WERI-Rb-1 (cell line): ENCODE data around the gene NHERF2.

Source experiments
- DNase-seq: peaks from one replicate; pipeline ENCODE4 v3.0.0-alpha.2; 2020
- H3K27ac ChIP-seq: fragments of 250-450 bp; sonication (Bioruptor Pico); 2 replicates; pipeline ENCODE4 v1.5.1; 2020; ENCODE audit warnings: mild to moderate bottlenecking, moderate library complexity
- H3K27me3 ChIP-seq: fragments of 250-450 bp; sonication (Bioruptor Pico); 2 replicates; pipeline ENCODE4 v1.5.1; 2021; ENCODE audit warnings: mild to moderate bottlenecking, low read depth, moderate library complexity; ENCODE audit not compliant: insufficient read depth, severe bottlenecking
- H3K36me3 ChIP-seq: fragments of 250-450 bp; sonication (Bioruptor Pico); 2 replicates; pipeline ENCODE4 v1.5.1; 2020; ENCODE audit warnings: mild to moderate bottlenecking, moderate library complexity
- H3K4me3 ChIP-seq: 2 replicates; pipeline ENCODE4 v1.5.1; 2011; ENCODE audit warnings: low read depth, mild to moderate bottlenecking, control low read depth, low read length
- H3K9me3 ChIP-seq: fragments of 250-450 bp; sonication (Bioruptor Pico); 2 replicates; pipeline ENCODE4 v1.5.1; 2021; ENCODE audit warnings: mild to moderate bottlenecking, moderate library complexity; ENCODE audit not compliant: severe bottlenecking
- TF ChIP-seq, protein P1 (sequence below): IDR thresholded peaks from 2 replicates; pipeline ENCODE4 v1.5.1; 2011; ENCODE audit warnings: low read depth, mild to moderate bottlenecking, control low read depth, inconsistent platforms, low read length

Gene NHERF2

DNA sequence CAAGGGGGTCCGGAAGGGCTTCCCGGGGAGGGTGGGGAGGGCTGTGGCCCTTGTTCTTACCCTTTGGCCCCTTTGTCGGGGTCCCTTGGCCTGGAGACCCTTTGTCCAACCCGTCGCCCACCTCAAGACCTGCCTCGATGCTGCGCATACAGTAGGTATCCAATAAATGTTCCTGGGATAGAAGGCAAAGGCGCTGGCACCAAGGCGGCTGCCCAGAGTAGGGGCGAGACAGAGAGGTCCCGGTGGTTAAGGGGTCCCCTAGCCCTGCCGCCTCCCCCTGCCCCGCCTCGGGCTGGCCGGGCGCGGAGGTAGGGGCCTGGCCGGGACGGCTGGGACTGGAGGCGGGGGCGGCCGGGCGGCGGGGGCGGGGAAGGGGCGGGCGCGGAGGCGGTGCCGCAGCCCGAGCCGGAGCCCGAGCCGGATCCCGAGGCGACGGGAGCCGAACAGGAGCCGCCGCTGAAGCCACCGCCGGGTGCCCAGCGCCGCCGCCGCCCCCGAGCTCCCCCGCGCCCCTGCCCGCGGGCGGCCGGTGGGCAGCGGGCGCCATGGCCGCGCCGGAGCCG lies at the start of gene NHERF2:
TSS of gene NHERF2 (plus strand) at position 442 of the 563 bp plus-strand sequence. CDS start at position 546, 104 bp downstream.
- DNase-seq, result peak; percentile 38
- H3K27ac ChIP-seq, result no peak within 1 kb of the TSS
- peak within 1 kb of the TSS; percentile 41 for H3K4me3 ChIP-seq
- TF ChIP-seq, protein P1, sequence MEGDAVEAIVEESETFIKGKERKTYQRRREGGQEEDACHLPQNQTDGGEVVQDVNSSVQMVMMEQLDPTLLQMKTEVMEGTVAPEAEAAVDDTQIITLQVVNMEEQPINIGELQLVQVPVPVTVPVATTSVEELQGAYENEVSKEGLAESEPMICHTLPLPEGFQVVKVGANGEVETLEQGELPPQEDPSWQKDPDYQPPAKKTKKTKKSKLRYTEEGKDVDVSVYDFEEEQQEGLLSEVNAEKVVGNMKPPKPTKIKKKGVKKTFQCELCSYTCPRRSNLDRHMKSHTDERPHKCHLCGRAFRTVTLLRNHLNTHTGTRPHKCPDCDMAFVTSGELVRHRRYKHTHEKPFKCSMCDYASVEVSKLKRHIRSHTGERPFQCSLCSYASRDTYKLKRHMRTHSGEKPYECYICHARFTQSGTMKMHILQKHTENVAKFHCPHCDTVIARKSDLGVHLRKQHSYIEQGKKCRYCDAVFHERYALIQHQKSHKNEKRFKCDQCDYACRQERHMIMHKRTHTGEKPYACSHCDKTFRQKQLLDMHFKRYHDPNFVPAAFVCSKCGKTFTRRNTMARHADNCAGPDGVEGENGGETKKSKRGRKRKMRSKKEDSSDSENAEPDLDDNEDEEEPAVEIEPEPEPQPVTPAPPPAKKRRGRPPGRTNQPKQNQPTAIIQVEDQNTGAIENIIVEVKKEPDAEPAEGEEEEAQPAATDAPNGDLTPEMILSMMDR, result no peak
- no peaks in the 10 kb centered on the region for H3K27me3 ChIP-seq
- no peaks in the 10 kb centered on the region for H3K9me3 ChIP-seq
- H3K36me3 ChIP-seq, result peaks cover 10% of the 10 kb centered on the region

DNA sequence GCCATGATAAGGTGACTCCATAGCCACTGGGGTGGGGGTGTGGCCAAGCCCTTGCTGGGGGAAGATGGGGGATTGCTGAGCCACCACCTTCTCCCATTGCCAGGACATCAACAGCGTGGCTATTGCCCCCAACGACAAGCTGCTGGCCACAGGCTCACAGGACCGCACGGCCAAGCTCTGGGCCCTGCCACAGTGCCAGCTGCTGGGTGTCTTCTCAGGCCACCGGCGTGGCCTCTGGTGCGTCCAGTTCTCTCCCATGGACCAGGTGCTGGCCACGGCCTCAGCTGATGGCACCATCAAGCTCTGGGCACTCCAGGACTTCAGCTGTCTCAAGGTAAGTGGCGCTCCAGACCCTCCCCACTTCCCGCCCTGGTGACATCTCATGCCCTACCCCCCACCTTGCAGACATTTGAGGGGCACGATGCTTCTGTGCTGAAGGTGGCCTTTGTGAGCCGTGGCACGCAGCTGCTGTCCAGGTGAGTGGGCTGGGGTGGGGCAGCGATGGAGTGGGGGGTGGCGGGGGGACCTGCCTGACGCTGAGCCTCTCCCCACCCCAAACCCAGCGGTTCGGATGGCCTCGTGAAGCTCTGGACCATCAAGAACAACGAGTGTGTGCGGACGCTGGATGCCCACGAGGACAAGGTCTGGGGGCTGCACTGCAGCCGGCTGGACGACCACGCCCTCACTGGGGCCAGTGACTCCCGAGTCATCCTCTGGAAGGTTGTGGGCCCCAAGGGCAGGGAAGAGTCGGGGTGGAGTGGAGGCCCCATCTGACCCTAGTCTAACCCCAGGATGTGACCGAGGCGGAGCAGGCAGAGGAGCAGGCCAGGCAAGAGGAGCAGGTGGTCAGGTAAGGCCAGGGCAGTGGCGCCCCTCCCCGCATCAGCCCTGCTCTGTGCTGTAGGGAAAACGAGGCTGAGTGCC lies 49.5 kb upstream of the NHERF2 start:
- H3K27ac ChIP-seq, result no peak overlapping the region
- H3K4me3 ChIP-seq, result no peak overlapping the region
- no peak for DNase-seq
- TF ChIP-seq, protein P1, result no peak
- H3K9me3 ChIP-seq, result no peaks in the 10 kb centered on the region
- H3K27me3 ChIP-seq, result no peaks in the 10 kb centered on the region
- peaks cover 58% of the 10 kb centered on the region for H3K36me3 ChIP-seq

DNA sequence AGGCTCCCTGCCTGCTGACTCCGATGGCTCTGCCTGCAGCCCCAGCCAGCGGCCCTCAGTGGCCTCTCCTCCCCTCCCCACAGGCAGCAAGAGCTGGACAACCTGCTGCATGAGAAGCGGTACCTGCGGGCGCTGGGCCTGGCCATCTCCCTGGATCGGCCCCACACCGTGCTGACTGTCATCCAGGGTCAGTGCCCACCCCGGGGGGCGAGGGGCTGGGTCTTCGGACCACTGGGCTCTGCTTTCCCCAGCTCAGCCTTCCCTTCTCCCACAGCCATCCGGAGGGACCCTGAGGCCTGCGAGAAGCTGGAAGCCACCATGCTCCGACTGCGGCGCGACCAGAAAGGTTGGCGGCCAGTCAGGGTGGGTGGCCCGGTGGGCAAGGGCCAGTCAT lies 48.8 kb upstream of the NHERF2 start:
- no peaks in the 10 kb centered on the region for H3K27me3 ChIP-seq
- no peak overlapping the region for H3K4me3 ChIP-seq
- H3K27ac ChIP-seq, result no peak overlapping the region
- peaks cover 57% of the 10 kb centered on the region for H3K36me3 ChIP-seq
- no peak for DNase-seq
- TF ChIP-seq, protein P1, result no peak
- H3K9me3 ChIP-seq, result no peaks in the 10 kb centered on the region

DNA sequence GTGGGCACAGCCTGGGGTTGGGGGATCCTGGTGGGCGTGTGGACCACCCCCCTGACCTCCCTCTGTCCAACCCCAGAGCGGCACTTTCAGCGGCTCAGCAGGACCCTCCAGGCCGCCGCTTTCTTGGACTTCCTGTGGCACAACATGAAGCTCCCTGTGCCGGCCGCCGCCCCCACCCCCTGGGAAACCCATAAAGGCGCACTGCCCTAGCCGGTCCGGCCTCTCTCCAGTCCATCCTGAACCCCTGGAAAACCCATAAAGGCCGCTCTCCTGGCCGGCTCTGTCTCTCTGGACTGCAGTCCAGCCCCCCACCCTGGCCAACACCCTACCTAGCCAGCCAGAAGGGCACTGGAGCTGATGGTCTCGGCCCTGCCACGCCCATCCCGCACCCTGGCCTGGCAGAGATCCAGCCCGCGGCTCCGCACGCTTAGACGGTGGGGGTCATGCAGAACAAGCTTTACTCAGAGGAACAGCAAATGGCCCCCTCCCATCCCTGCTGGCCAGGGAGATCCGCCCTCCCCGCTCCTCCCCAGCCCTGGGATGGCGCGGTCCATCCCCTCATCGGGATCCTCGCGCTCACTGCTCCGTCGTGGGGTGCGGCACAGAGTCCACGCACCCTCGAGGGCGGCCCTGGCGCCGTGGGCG lies 48.1 kb upstream of the NHERF2 start:
- no peak for DNase-seq
- peaks cover 57% of the 10 kb centered on the region for H3K36me3 ChIP-seq
- TF ChIP-seq, protein P1, result no peak
- H3K4me3 ChIP-seq, result no peak overlapping the region
- H3K27me3 ChIP-seq, result no peaks in the 10 kb centered on the region
- H3K27ac ChIP-seq, result no peak overlapping the region
- H3K9me3 ChIP-seq, result no peaks in the 10 kb centered on the region

DNA sequence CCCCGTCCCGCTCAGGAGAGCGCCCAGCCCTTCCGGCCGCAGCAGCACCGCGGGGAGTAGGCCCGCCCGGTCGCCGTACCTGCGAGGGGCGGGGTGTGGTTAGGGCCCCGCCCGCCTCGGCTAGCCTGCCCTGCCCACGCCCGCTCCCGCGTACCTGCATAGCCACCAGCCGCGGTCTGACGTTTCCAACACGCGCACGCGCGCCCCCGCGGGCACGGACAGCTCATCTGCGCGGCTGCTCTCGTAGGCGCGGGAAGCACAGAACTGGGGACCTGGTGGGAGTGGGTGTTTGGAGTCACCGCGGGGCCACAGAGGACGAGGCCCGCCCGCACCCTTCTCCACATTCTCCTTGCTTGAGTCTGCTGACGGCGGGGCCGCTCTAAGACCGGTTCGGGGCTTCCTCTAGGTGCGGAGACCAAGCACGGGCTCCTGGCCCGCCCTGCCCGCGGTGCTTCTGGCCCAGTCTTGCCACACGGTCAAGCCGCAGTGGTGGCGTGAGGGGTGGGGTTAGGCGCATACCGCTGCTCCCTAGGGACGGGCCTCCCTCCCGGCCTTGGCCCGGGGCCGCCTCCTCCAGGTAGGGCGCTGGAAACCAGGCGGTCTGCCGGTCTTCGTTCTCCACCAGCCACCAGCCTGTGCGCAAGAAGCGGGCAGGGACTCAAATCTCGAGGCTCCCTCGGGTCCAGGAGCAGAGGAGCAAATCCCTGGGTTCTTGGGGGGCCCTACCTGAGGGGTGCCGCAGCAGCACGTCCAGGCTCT lies 47.3 kb upstream of the NHERF2 start:
- Histone ChIP-seq H3K4me3 (no peak overlapping the region), H3K36me3 (peaks cover 53% of the 10 kb centered on the region), H3K27me3 (no peaks in the 10 kb centered on the region), H3K27ac (no peak overlapping the region), H3K9me3 (no peaks in the 10 kb centered on the region)
- DNase-seq, result no peak
- TF ChIP-seq, protein P1, result no peak
